Activated effector memory CD4-positive, alpha-beta T cell treated with Interleukin-2 at 50 U/mL for 16 hours (primary cell): ENCODE results near the gene SRGAP3.

Experiments used
- DNase-seq: peaks from one replicate; pipeline ENCODE4 v3.0.0-alpha.2; 2020

SRGAP3 gene

GRCh38 chr3:9040996-9041395 is 208.4 kb downstream of the SRGAP3 start:
- no peak for DNase-seq

DNA sequence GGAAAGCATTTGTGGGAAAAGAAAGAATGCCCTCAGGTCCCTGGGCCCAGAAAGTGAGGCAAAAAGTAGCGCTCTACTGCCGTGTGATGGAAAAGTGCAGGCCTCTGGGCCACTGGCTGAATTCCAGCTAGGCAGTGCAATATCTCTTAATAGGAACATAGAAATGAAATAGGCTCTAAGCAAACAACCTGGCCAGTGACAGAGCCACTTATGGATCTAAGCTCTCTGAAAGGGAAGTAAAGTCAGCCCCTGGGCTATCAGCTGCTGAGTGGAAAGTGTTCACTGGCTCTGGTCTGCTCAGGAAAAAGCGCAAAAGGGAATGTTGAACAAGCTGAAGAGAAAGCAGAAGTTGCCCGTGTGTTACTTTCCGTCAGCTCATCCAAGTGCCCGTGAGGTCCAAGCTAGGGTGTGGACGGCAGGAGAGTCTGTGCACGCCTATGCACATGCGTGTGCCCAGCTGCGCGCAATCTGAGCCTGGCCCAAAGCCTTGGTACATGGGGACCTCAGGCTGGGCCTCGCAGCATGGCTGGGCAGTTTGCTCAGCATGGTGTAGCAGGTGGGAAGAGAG is 212.2 kb downstream of the SRGAP3 start:
- no peak for DNase-seq

DNA sequence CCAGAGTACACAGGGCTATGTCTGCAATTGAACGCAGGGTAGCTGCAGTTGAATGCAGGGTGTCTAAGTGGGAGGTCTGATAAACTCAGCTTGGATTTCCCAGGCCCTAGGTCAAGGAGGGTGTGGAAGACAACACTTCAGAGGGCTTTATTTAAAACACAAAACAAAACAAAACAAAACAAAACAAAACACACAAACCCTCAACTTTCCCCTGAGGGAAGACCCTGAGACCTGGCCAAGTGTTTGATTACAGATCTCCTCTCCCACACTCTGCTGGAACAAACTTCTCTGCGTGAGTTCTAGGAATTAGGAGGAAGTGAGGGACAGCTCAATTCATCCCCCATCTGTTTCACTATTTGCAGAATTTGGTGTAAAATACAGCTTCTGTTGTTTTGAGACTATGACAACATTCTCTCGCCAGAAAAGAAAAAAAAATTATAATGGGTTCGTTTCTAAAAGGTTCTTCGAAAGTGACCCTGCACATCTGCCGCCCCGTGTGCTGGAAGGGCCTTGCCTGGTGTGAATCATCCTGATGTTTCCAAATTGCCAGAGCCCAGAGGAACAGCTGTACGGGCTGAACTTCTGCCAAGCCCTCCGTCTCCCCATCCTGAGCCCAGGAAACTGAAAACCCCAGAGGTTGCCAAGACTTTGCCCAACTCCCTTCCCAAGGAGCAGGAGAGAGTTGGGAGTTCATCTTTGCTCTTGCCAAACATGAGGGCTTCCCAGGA is 212.9 kb downstream of the SRGAP3 start:
- no peak for DNase-seq

GRCh38 chr3:9035961-9036360 is 213.5 kb downstream of the SRGAP3 start:
- no peak for DNase-seq

- DNase-seq, result no peak
Observed at GRCh38 chr3:9035473-9035872, 214.0 kb downstream of the SRGAP3 start.

- DNase-seq, result no peak
Observed at GRCh38 chr3:9033867-9034266, 215.6 kb downstream of the SRGAP3 start.

DNA sequence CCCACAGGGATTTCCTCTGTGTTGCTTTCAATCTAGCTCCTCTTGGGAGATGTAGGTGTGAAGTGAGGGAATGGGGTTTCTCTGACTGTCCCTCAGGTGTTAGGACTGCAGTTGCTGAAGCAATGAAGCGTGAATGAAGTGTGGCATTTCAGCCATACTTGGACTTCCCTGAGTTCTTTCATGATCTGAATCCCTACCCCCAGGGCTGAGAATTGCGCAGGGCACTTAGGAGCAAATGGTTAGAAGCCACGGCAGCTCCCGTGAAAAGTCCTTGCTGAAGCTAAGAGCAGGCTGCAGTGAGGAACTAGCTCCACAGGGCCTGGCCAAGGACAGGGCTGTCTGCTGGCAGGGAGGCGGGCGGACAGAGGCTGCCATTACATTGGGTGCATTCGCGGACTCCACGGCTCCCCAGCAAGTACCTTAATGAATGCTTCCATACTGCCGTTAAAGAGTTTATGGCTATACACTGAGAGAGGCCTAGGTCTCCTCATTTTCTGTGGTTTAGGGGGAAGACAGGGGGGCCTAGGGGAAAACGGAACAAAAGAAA is 217.1 kb downstream of the SRGAP3 start:
- DNase-seq, result no peak

DNA sequence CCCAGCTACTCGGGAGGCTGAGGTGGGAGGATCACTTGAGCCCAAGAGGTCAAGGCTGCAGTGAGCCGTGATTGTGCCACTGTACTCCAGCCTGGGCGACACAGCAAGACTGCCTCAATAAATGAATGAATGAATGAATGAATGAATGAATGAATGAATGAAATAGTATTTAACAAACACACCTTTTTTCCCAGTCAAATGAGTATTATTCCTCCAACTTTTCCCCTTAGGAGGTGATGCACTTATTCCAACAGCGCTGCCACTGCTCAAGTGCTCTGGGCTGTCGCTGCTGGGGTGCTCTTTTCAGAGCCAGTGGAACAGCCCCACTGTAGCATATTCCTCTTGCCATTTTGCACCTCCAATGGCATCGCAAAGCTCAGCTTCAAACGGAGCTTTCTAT is 219.4 kb downstream of the SRGAP3 start:
- no peak for DNase-seq

DNA sequence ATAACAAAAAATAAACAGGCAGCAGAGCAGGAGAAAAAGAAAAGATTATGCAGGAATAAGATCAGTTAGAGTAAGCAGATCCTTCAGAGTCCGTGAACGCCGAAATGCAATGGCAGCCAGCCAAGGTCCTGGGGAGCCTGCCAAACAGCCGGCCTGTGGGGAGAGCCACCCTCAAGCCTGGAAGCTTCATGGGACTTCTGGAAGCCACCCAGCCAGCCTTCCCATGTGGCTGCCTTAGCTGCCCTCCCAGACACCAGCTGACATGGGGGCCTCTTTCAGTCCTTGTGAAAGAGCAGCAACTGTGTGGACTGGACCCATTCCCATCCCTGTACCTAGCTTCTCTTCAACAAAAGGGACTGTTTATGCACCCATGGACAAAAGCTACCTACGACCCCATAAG is 221.3 kb downstream of the SRGAP3 start:
- DNase-seq, result no peak

DNA sequence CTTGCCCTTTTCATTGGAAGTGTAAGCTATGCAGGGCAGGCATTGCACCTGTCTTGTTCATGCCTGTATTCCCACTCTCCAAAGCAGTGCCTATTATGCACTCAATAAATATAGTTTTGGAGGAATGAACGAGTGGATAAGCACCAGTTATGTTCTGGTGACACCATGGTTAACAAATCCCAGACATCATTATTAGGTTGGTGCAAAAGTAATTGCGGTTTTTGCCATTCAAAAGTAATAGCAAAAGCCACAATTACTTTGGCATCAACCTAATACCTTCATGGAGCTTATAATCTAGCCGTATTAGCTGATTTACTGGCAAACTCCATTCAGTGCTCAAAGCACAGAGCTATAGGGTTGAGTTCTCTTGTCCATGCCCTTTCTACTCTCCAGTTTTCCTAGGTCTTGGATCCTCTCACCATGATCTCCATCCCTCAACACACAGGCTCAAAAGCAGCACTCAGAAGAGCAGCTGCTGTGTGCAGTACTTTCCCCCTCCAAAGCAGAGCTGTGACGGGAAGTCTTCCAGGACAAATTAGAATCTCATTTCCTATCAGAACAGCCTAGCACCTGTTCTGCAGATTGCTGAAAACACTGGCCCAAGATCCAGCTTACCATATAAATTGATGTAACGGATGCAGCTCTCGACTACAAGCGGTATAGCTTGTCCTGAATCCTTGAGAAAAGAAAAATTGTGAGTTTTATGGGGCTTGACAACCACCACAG is 223.0 kb downstream of the SRGAP3 start:
- DNase-seq, result no peak

GRCh38 chr3:9024341-9024740 is 225.1 kb downstream of the SRGAP3 start:
- DNase-seq, result no peak

DNA sequence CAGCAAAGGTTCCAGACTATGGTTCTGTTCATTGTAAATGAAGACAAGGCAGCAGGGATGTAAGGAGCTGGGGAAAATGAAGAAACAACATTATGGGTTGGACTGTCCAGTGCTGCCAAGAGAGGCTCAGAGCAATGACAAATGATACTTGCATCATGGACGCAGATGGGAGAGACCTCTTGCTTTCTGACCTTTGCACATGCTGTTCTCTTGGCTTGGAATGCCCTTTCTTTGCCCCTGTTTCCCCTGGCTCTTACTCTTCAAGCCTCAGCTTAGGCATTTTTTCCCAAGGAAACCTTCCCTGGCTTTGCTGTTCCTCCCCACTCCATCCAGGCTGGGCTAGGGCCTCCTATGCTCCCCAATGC is 226.2 kb downstream of the SRGAP3 start:
- no peak for DNase-seq

DNA sequence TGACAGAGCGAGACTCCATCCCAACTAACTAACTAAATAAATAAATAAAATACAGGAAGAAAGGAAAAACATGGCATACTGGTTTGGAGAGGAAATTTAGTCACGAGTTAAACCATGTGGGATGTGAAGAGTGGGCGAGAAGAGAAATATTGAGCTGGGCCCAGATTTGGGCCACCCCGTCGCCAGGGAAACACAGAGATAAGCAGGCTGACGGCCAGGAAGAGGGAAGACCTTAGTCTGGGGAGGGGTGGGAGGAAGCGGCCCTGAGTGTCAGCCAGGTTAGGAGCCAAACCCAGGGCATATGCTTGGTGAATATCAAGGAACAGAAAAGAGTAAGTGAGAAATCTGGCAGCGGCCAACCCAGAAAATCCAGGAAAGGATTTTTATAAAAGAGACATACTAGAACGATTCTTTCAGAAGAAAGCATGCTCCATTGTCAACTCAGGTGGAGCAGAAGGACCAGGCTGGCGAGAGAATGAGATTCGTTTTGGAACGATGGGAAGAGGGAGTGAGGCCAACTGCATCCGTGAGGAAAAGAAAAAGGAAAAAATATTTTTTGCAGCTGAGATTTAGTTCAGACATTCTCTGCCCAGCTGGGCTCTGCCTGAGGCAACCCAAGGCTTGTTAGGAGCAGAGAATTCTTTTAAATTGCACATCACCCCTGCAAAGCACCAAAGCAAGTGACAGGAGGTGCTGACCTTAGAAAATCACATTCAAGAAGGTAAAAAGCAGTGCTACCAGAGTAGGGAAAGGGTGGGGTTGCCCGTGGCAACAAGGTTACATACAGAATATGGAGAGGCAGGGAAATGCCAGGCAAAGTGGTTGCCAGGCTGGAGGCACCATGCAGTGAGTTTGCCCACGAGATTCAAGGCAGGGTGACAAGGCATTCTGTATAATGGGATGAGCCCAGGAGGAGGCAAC is 226.9 kb downstream of the SRGAP3 start:
- DNase-seq, result no peak

GRCh38 chr3:9021271-9022009 is 228.0 kb downstream of the SRGAP3 start:
- no peak for DNase-seq

- no peak for DNase-seq
Observed at GRCh38 chr3:9020426-9020825, 229.0 kb downstream of the SRGAP3 start.

DNA sequence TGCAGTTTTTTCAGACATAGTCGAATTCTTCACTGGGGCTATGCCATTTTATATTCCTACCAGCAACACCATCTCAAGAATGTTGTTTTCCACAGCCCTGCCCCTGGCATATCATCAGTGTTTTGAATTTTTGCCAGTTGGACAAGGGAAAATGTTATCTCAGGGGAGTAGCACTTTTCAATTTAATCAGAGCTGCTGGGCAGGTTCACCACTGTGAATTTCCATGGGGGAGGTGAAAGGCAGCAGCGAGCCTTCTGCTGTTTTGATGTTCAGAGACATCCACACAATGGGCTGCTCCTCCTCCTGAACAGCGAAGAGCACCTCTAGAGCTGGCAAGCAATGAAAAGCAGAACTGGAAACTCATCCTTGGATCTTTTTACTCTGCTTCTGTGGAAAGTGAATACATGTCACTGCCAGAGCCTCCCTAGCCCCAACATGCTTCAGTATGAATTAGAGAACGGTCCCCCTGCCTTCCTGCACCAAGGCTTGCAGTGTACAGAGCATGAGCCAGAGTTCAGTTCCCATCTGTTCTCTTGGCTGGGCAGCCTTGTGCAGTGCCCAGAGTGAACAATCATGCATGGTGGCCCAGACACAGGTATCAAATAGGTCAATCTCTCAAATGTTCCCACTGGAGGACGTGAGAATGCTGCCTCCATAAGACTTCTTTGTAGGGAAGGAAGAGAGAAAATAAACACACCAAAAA is 230.0 kb downstream of the SRGAP3 start:
- DNase-seq, result no peak

- DNase-seq, result no peak
Observed at GRCh38 chr3:9015250-9015649, 234.2 kb downstream of the SRGAP3 start.

- no peak for DNase-seq
Observed at GRCh38 chr3:9013782-9014563, 235.5 kb downstream of the SRGAP3 start.

DNA sequence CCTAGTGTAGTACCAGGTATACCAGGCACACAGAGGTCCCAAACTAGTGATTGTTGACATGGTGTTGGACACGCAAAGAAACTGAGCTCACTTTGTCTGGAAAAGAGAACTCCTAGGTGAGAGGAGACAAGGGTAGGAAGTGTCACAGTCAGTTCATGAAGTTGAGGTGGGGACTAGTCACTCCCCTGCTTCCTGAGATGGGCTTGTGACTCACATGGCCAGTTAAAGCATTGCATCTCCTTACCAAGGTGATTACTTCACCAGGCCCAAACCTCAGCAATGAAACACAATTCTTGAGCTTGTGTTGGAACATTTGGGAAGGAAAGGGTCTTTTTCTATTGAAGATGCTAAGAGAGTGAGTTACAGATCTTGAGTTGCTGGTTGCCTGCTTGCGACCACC is 236.9 kb downstream of the SRGAP3 start:
- no peak for DNase-seq

DNA sequence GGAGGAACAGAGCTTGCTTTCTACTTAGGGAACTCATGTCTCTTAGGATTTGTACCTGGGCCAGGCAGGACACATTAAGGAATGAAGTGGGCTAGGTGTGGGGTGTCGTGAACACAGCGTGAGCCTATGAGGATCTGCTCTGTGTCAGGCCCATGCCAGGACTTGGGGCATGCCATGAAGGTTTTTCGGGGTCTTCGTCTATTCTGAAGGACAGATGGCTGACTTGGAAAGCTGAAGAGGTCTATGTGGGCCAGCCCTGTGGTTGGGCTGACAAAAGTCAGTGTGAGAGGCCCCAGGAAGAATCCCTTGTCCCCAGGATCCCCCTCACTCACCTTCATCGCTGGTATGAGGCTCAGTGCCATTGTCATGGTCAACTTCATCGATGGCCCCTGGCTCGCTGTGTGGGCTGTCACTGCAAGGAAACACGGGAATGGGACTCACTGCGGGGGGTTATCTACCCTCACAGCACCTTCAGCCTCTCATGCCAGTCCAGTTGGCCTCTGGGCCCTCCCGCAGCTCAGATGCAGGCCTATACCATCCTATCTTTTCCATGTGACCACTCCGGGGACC is 239.4 kb downstream of the SRGAP3 start:
- DNase-seq, result no peak
